HG03066 (cell line): ENCODE measurements around the gene MGRN1.
A peak's percentile ranks its signal among the peaks of the same experiment; 100 is the strongest.

Source experiments
- ATAC-seq: cut with Tn5 transposase; IDR thresholded peaks from one replicate; pipeline ENCODE4 v1.9.1; 2021; ENCODE audit warnings: low read depth; ENCODE audit not compliant: unreplicated experiment

The MGRN1 gene

DNA sequence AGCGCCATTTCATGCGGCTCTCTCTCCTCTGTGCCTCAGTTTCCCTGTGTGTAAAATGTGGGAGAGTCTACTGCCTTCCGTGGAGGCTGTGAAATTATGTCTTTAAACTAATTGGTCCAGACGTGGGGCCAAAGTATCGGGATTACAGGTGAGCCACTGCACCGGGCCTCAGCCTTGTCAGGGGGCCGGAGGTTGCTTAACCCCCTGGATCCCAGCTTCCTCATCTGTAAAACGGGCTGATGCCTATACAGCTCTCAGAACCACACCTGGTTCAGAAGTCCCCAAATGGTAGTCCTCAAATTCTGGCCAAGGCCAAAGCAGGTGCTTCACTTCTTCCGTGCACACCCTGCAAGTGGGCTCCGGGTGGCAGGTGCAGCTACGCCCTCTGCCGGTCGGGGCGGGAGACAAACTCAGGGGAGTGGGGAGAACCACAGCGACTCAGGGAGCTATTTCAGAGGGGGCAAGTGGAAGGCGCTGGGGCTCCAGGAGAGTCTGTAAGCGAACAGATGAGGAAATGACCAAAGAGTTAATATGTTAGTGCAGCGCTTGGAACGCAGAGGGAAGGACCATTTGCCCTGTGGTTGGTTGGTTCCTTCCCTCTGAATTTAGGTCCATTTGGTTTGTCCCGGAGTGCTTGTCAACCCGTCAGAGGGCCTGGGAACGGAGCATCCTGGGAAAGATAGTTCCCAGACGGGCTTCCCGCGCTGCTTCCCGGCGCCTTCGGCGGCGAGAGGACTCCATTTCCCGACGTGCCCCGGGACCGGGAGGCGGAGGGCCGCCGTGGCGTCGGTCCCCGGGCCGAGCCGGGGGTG, at the start of gene MGRN1:
MGRN1 (plus strand) TSS at position 812 of the 812 bp plus-strand sequence. CDS start 135 bp downstream, outside the sequence.
- ATAC-seq = peak; percentile 69

DNA sequence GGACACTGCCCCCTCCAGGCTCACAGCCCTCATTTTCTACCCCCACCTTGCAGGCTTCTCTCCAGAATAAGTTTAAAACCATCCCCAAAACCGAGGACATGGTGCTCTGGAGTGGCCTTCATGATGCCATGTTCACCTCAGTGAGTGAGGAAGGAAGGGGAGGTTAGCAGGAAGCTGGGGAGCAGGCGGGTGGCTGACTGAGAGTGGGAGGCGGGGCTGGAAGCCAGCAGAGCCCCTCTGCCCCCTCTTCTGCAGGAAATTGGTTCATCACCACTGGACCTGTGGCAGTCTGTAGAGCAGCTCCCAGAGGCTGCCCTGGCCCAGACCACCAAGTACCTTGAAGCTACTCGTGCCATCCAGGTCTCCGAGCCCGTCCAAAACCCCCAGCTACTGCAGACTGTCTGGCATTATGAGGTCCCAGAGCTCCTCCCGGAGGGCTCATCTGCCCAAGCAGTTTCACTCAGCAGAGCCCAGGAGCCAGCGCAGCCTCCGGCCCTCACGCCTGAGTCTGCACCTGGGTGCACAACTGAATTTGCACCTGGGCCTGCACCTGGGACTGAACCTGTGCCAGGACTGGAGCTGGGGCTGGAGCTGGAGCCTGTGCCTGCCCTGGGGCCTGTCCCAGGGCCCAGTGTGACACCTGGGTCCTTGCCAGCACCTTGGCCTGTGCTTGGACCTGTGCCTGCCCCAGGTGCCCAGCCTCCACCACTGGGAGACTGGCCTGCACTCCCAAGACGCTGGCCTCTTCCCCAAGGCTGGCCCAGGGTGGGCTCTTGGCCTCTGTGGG, 49.5 kb upstream of the MGRN1 start:
- no peak for ATAC-seq

DNA sequence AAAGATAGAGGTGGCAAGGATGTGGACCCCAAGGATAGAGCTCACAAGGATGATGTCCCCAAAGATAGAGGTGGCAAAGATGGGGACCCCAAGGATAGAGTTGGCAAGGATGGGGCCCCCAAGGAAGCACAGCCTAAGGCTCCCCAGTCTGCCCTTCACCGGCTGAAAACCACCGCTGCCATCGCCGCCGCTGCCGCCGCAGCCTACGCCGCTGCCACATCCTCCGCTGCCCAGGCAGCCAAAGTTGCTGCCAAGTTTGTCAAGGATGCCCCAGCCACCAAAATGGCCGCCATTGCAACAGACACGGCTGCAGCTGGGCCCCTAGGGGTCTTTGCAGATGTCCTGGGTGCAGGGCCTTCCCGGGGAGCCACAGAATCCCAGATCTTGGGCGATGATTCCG, 48.6 kb upstream of the MGRN1 start:
- no peak for ATAC-seq

DNA sequence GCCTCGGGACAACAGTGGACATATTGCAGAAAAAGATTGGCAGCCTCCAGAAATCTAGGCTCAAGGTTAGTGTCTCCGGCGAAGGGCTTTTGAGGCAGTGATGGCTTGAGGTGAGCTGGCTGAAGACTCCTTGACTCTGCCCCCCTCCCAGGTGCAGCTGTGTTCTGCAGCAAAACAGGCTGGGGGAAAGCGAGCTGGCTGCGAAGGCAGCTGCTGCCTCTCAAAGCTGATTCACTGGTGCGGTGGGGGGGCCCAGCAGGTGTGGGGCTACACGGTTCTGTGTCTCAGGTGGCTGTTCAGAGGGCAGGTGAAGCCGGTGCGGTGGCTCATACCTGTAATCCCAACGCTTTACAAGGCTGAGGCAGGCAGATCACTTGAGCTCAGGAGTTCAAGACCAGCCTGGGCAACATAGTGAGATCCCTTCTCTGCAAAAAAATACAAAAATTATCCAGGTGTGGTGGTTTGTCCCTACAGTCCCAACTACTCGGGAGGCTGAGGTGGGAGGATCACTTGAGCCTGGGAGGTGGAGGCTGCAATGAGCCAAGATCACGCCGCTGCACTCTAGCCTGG, 45.6 kb upstream of the MGRN1 start:
- ATAC-seq = no peak

DNA sequence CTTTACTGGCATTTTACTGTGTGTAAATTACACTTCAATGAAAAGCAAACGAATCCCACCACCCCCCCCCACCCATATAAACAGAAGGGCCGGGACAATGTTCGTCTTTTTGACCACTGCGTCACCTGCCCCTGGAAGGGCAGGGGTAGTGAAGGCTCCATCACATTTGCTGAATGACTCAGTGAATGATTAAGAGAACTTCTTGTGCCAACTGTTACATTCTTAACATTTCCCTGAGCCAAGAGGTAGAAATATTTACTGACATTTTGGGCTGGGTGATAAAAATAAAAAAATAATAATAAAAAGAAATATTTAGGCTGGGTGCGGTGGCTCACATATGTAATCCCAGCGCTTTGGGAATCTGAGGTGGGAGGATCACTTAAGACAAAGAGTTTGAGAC, 44.4 kb upstream of the MGRN1 start:
- ATAC-seq = no peak

DNA sequence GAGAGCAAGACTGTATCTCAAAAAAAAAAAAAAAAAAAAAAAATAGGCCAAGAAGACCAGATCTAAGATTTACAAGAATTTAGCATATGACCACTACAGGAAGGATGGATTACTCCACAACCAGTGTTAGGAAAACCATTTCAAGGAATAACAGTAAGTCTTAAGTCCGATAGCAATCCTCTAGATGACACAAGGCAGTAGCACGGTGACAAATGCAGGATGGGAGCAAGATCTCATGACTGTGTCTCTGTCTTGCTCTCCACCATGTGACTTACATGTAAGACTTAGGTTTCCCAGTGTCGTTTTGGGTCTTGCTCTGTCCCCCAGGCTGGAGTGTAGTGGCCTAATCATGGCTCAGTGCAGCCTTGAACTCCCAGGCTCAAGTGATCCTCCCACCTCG, 40.7 kb upstream of the MGRN1 start:
- ATAC-seq = no peak

DNA sequence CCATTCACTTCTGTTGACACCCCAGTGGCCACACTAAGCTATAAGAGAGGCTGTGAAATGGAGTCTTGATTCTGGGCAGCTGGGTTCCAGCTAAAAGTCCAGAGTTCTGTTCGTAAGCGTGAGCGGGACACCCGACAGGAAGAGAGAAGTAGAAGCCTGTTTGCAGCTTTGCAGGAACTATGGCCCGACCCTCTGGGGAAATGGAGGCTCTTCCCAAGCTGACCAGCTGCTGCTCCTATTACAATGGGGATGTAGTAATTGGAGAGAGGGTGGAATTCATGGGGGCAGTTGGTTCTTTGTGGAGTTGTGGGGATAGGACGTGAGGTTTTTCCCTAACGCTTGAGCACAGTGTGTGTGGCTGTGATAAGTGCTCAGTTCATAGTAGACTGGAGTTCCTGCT, 38.3 kb upstream of the MGRN1 start:
- ATAC-seq = no peak

DNA sequence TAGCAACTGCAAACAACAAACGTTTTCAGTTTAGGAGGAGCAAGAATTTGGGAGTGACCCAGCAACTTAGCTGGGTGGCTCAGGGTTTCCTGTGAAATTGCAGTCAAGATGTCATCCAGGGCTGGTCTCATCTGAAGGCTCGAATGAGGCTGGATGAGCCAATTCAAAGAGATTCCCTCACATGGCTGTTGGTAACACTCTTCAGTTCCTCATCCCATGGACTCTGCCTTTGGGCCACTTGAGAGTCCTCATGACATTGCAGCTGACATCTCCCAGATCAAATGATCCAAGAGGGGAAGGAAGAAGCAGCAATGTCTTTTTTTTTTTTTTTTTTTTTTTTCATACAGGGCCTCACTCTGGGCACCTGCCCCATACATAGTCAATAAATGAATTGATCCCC, 36.2 kb upstream of the MGRN1 start:
- ATAC-seq = no peak

DNA sequence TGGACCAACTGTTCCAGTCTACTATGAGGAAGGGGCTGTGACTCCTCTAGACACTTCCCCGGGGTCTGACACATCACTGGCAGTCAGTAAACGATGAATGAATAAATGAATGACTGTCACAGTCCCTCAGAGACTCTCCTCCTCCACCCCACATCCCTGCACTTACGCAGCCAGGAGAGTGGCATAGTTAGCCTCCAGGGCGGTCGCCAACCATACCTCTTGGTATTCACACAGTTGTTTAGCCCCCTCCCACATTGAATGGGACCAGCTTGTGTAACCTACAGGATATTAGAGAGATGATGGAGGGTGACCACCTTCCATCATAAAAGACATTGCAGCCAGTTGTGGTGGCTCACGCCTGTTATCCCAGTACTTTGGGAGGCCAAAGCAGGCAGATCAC, 35.7 kb upstream of the MGRN1 start:
- ATAC-seq = no peak

DNA sequence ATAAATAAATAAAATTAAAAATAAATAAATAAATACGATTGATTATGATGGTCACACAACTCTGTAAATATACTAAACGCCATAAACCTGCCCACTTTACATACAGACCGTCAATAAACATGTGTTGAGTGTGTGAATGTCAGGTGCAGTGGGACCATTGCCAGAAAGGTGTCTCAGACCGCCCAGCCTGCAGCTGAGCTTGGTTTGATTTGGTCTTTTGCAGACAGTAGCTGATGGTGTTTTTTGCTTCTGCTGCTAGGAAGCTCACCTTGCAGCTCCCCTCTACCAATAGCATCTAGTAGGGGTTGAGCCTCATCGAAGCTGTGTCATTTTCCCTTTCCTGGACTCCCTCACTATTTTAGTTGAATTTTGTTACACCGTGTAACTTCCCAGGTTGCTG, 33.4 kb upstream of the MGRN1 start:
- ATAC-seq = no peak

DNA sequence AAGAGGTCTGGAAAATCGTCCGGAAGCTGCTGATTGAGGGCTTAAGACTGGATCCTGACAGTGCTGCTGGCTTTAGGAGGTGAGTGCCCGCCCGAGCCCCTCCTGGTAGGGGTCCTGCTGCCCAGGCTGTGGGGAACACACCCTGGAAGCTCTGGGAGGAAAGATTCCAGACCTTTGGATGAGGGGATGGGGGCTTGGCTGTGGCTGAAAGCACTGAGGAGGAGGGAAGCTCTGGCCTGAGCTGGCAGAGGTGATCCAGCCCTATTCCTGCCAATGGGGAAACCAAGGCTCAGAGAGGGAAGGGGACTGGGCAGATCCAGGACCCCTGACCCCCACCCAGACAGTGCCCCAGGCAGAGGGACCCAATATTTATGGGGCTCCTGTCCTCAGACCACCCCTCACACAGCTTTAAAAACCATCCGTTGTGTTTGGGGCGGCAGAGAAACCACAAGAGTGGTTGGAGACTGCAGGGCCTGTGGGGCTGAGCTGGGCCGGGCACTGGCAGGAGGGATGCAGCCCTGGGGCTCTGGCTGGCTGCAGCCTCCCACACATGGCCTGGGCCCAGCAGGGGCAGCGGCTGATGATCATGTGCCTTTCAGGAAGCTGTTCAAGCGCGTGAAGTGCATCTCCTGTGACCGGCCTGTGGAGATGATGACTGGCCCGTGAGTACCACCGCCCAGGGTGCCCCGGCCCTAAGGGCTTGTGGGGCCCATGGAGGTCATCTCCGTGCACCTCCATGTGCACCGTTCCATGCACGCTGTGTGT, 32.7 kb upstream of the MGRN1 start:
- ATAC-seq = no peak

DNA sequence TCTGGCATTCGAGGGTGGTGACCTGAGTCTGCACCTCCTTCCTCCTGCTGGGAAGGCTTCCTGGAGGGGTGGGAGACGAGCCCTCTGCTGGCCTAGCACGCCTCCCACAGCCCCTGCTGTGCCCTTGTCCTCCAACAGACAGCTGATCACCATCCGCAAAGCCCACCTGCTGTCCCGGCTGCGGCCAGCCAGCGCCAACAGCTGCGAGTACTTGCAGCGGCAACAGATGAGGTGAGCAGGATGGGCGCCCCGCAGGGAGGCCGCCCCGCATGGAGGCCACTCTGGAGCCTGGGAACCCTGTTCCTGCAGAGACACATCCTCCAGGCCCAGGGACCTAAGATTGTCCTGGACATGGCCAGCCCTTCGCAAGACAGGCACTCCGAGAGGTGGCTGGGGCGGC, 31.5 kb upstream of the MGRN1 start:
- no peak for ATAC-seq

DNA sequence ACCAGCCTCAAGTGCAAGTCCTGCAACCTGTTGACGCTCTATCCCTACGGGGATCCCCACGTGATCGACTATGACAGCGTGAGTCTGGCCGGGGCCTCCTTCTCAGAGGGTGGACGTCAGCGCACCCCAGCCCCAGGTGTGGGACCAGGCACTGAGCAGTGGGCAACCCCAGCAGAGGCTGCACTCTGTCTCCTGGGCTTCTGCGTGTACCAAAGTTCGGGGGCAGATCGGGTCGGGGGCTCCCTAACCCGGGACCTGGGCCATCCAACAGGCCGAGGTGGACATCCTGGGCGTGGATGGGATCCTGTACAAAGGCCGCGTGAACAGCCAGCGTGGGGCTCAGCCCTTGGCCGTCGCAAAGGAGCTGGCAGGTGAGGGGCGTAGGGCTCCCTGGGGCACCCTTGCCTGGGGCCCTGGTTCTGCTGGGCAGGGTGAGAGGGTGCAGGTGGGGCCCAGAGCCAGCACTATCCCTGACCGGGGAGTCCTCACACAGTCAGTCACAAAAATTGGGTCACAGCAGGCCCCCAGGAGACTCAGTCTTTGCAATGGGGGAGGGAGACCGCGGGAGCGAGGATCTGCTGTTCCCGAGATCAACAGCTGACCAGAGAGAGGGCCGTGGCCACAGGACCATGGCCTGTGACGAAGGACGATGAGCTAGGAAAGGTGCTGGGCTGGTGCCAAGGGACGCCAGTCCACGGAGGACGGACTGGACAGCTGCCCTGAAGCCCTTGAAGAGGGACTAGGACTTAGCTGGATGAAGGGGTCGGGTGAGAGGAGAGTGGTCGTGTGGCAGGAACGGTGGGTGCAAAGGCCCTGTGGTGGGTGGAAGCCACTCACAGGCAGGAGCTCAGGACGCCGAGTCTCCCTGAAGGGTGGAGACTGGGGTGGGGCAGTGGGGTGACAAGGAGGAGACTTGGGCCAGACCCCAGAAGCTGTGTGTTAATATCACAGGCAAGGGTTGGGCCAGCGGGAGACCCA, 29.9 kb upstream of the MGRN1 start:
- no peak for ATAC-seq

DNA sequence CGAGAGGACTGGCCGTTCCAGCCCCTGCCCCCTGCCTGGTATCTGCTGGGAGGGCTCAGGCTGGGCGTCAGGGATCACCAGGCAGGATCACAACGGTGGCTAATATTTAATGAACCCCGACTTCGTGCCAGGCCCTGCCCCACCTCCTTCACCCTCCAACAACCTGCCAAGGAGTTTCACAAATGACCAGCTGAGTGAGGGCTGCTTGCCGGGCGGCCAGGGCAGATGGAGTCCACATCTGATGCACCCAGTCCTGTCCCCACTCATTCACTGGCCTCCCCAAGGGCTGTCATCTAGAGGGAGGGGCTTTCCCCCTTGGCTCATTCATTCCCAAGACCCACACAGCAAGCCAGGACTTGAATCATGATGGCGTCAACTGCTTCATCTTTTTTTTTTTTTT, 27.5 kb upstream of the MGRN1 start:
- ATAC-seq = no peak

DNA sequence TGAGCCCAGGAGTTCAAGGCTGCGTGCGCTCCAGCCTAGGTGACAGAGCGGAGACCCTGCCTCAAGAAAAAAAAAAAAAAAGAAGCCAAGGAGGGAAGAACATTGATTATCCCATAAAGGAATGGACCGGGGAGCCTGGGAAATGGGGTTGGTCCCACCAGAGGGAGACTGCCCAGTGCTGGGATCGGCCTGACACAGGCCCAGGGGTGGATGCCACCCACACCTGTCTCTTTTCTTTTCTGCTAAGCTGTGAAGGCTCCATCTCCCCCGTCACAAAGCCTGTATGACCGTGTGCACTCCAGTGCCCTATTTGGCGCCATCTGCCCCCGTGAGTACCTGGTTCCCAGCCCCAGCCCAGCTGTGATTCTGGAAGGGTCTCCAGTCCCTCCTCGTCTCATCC, 25.6 kb upstream of the MGRN1 start:
- no peak for ATAC-seq

DNA sequence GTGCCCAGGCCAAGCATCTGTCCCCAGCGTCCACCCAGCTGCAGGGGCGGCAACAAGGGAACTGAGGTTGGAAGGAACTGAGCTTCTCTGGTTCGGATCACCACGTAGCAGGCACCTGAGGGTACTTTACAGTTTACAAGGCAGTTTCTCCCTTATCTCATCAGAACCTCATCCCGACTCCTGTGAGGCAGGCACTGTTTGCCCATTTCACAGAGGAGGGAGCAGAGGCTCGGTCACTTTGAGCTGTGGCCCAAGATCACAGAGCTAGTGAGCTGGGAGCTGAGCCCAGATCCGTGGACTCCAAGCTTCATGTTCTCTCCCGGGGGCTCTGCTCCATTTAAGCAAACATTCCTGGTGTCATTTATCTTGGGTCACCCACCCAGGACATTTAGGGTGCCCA, 25.1 kb upstream of the MGRN1 start:
- ATAC-seq = no peak

DNA sequence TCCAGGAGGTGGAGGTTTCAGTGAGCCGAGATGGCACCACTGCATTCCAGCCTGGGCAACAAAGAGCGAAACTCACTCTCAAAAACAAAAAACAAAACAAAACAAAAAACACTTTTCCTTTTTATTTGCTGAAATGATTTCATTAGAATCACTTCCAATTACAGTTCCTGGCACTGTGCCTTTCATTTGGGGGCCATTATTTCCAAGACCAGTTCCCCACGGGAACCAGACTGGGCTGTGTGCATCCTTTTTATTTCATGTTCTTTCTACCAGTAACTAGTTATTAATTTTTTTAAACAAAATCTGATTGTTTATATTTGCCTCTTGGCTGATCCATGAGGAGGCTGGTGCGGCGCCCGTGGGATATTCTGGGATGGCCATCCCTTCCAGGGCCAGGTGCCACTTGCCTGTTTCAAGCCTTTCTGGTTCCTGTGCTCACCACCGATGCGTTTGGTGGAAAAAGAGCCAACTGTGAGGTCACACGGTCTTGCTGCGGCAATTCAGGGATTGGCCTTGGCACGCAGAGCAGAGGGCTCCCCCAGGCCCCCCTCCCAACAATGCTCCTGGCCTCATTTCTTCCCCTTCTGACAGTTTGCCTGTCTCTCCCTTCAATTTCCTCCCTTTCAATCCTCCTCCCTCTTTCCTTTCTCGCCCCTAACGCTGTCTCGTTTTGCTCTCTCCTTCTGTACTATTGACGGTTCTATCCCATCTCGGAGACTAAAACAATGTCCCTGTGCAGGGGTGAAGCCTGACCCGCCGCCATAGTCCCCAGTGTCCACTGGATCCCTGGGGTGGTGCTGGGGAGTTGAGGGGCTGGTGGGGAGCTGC, 23.4 kb upstream of the MGRN1 start:
- no peak for ATAC-seq

DNA sequence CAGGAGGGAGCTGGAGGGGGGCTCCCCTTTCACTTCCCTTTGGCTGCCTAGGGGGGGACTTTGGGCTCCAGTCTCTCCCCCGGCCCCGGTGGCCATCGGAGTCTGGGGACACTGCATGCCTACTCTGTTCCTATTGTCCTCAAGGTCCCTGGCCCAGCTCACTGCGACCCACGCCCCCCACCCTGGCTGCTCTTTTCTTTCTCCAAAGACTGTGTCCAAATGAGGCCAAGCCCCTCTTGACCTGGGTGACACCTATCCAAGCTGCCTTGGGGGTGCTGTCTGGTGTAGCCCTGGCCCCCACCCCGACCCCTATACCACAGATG, 22.8 kb upstream of the MGRN1 start:
- ATAC-seq = no peak

DNA sequence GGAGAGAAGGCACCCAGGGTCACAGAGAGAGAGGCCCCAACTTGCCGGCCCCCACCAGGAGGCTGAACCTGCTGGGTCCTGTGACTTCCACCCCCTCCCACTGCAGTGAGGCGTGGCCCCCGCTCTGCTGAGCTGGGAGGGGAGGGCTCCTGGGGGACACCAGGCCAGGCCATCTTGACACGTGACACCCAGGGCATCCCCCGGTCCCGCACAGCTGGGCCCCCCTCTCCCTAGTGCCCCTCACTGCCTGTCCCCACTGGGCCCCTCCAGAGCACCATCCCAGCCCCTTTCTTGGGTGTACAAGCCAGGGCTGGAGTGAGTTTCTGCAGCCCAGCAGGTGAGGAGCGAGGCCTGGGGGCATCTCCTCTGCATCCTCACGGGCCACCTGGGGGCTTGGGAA, 22.3 kb upstream of the MGRN1 start:
- ATAC-seq = no peak
